Non-pigmented ciliary epithelial cell (primary cell): Measurements from ENCODE around the gene PTDSS2.
"Not testable (repeated sequence)": the region's sequence is repeated elsewhere in the genome, so short reads cannot be mapped to it uniquely, and the experiment has no call there.

ENCODE experiments used
- DNase-seq: peaks from one replicate; pipeline ENCODE4 v3.0.0-alpha.2; 2010; ENCODE audit warnings: low read depth

PTDSS2 gene

GRCh38 chr11:469026-469683, 19.1 kb downstream of the PTDSS2 start:
- not testable (repeated sequence) for DNase-seq

- DNase-seq = peak; percentile 26
These were observed 19.8 kb downstream of the PTDSS2 start for GRCh38 chr11:469684-470560.

GRCh38 chr11:471468-472145, 21.5 kb downstream of the PTDSS2 start:
- no peak for DNase-seq

- no peak for DNase-seq
These were observed 22.2 kb downstream of the PTDSS2 start for GRCh38 chr11:472272-472671.

- no peak for DNase-seq
These were observed 22.7 kb downstream of the PTDSS2 start for GRCh38 chr11:472816-473215.

- DNase-seq = no peak
These were observed 23.3 kb downstream of the PTDSS2 start for GRCh38 chr11:473415-473814.

GRCh38 chr11:473962-474785, 24.1 kb downstream of the PTDSS2 start:
- no peak for DNase-seq

GRCh38 chr11:474914-475506, 24.9 kb downstream of the PTDSS2 start:
- no peak for DNase-seq

- no peak for DNase-seq
These were observed 25.9 kb downstream of the PTDSS2 start for GRCh38 chr11:475941-476340.

GRCh38 chr11:476416-476815, 26.3 kb downstream of the PTDSS2 start:
- DNase-seq = no peak

GRCh38 chr11:477052-477715, 27.1 kb downstream of the PTDSS2 start:
- no peak for DNase-seq

GRCh38 chr11:479311-479710, 29.2 kb downstream of the PTDSS2 start:
- DNase-seq = no peak

- DNase-seq = no peak
These were observed 34.5 kb downstream of the PTDSS2 start for GRCh38 chr11:484616-485015.

- no peak for DNase-seq
These were observed 36.1 kb downstream of the PTDSS2 start for GRCh38 chr11:486189-486588.

GRCh38 chr11:487571-488021, 37.5 kb downstream of the PTDSS2 start:
- no peak for DNase-seq

- DNase-seq = no peak
These were observed 38.0 kb downstream of the PTDSS2 start for GRCh38 chr11:488062-488461.

GRCh38 chr11:488579-488978, 38.5 kb downstream of the PTDSS2 start:
- DNase-seq = no peak

GRCh38 chr11:488992-489391, 38.9 kb downstream of the PTDSS2 start:
- no peak for DNase-seq

GRCh38 chr11:489610-490185, 39.6 kb downstream of the PTDSS2 start:
- DNase-seq = no peak

GRCh38 chr11:490186-490929, 40.3 kb downstream of the PTDSS2 start:
- no peak for DNase-seq
